Articular chondrocyte of knee joint (primary cell): ENCODE measurements around the gene ADAMTSL2. TPM values are rescaled to one million over a fixed set of nuclear protein-coding genes. Genes with fewer than 3 reads are reported as not detected.

Source experiments
- total RNA-seq: library from RNA; depleted of rRNA; stranded (reverse); fragments of >200 nt; gene quantifications from 2 replicates; pipeline ENCODE4 v1.2.3, GENCODE V29; 2012

ADAMTSL2 gene
- 0.11 and 0.26 TPM in 2 replicates for total RNA-seq

GRCh38 chr9:133534346-133535291 lies at the start of gene ADAMTSL2:
Gene ADAMTSL2, plus strand, starts transcription at chr9:133534704. Its CDS starts 2,009 bp downstream, at chr9:133536713.

GRCh38 chr9:133524679-133525228 lies 9.8 kb upstream of the ADAMTSL2 start, which contains the start of gene MYMK:
Gene MYMK, minus strand, starts transcription at chr9:133524959. Its CDS starts 115 bp downstream, at chr9:133524844.

GRCh38 chr9:133609311-133610098 lies 75.0 kb downstream of the ADAMTSL2 start, which contains the start of gene FAM163B:
Gene FAM163B, minus strand, starts transcription at chr9:133609389. Its CDS starts 29,166 bp downstream, at chr9:133580223.

Other genes with a start within 250 kb of the ADAMTSL2 start
- 8.1 and 9.4 TPM in 2 replicates for gene SURF6, start 198.5 kb upstream of the ADAMTSL2 start, total RNA-seq
- 14.3 and 15.9 TPM in 2 replicates for gene MED22, start 186.6 kb upstream of the ADAMTSL2 start, total RNA-seq
- gene RPL7A, start 186.5 kb upstream of the ADAMTSL2 start, total RNA-seq = 1,759 and 2,034 TPM in 2 replicates
- gene SURF1, start 178.2 kb upstream of the ADAMTSL2 start, total RNA-seq = 25.6 and 28.0 TPM in 2 replicates
- gene SURF2, start 178.2 kb upstream of the ADAMTSL2 start, total RNA-seq = 6.9 and 7.8 TPM in 2 replicates
- 405 and 413 TPM in 2 replicates for gene SURF4, start 158.6 kb upstream of the ADAMTSL2 start, total RNA-seq
- 0.32 and 1.3 TPM in 2 replicates for gene STKLD1, start 158.3 kb upstream of the ADAMTSL2 start, total RNA-seq
- gene REXO4, start 116.7 kb upstream of the ADAMTSL2 start, total RNA-seq = 12.7 and 12.9 TPM in 2 replicates
- 0.91 and 1.3 TPM in 2 replicates for gene ADAMTS13, start 112.3 kb upstream of the ADAMTSL2 start, total RNA-seq
- gene CACFD1, start 74.7 kb upstream of the ADAMTSL2 start, total RNA-seq = 6.6 and 7.3 TPM in 2 replicates
- gene SLC2A6, start 55.6 kb upstream of the ADAMTSL2 start, total RNA-seq = 8.3 and 8.9 TPM in 2 replicates
- gene MYMK, start 9.7 kb upstream of the ADAMTSL2 start, total RNA-seq = not detected in 2 replicates
- not detected in 2 replicates for gene FAM163B, start 74.7 kb downstream of the ADAMTSL2 start, total RNA-seq
- under 0.01 TPM in 1 of 2 replicates, not detected in the other for gene DBH, start 101.7 kb downstream of the ADAMTSL2 start, total RNA-seq
- 4.1 and 9.3 TPM in 2 replicates for gene SARDH, start 203.6 kb downstream of the ADAMTSL2 start, total RNA-seq